ENCODE results near the gene SPAG9. TPM values are rescaled to one million over a fixed set of nuclear protein-coding genes. Genes with fewer than 3 reads are reported as not detected.

SPAG9 gene
- total and polyA plus RNA-seq, 2 experiments from 2014 or later: 13.7 to 45.0 TPM

- TF ChIP-seq POLR2AphosphoS5 (IDR thresholded peaks at IDR 0.05; ENCODE audit: low read depth) (no peak), REST (IDR thresholded peaks at IDR 0.05; ENCODE audit: unreplicated experiment) (no peak), ZNF331 (CRISPR knock-in tag; IDR thresholded peaks at IDR 0.05; ENCODE audit: low read depth) (no peak), NANOG (IDR thresholded peaks at IDR 0.05; ENCODE audit: borderline replicate concordance) (no peak), CREB1 (CRISPR knock-in tag; IDR thresholded peaks at IDR 0.05; ENCODE audit: low read depth) (no peak), ZNF114 (CRISPR knock-in tag; IDR thresholded peaks at IDR 0.05) (no peak), ZNF462 (CRISPR knock-in tag; IDR thresholded peaks at IDR 0.05) (no peak), JUNB (IDR thresholded peaks at IDR 0.05; ENCODE audit: unreplicated experiment) (no peak), CTCF (conservative IDR thresholded peaks at IDR 0.05; ENCODE audit: low read depth in 2 of 2) (no peak), EZH2 (IDR thresholded peaks at IDR 0.05; ENCODE audit: low read depth, unreplicated experiment) (no peak), ETS1 (IDR thresholded peaks at IDR 0.05) (no peak), EZH2phosphoT487 (IDR thresholded peaks at IDR 0.05; ENCODE audit: unreplicated experiment) (no peak)
- no peak for ATAC-seq
- Histone ChIP-seq H3K27me3 (ENCODE audit: insufficient read depth) (peaks cover 23% of the 10 kb centered on the region), H3K4me3 (no peak overlapping the region), H4K20me1 (replicated peaks; ENCODE audit: insufficient read depth) (no peaks in the 10 kb centered on the region), H2AFZ (no peak overlapping the region), H3K9me2 (ENCODE audit: insufficient read depth) (no peaks in the 10 kb centered on the region), H3K27ac (ENCODE audit: low read depth) (no peak overlapping the region), H3F3A (replicated peaks; ENCODE audit: low read depth) (0 out of 2 replicates have a peak, but pooled peaks cover 8% of the 10 kb centered on the region), H3K4me1 (ENCODE audit: insufficient read depth) (peaks cover 14% of the 10 kb centered on the region), H3K36me3 (ENCODE audit: insufficient read depth) (no peaks in the 10 kb centered on the region), H3K4me2 (no peak overlapping the region), H3K79me2 (replicated peaks; ENCODE audit: insufficient read depth) (no peaks in the 10 kb centered on the region)
- H3K4me1 Mint-ChIP-seq: peaks cover 25% of the 10 kb centered on the region; the same call in 2 of the 3 replicates
- no peaks in the 10 kb centered on the region for H3K9me3 Mint-ChIP-seq
- DNase-seq (ENCODE audit: low spot score): no peak
- no peak overlapping the region for H3K27ac Mint-ChIP-seq
- H3K4me3 Mint-ChIP-seq: no peak overlapping the region
- H3K36me3 Mint-ChIP-seq (ENCODE audit: low read depth): no peaks in the 10 kb centered on the region
- peaks cover 20% of the 10 kb centered on the region for H3K27me3 Mint-ChIP-seq (ENCODE audit: insufficient read depth, low read depth, poor library complexity)
Measured at GRCh38 chr17:50934672-50935220, 185.9 kb downstream of the SPAG9 start.
